HG03159 (cell line): ENCODE measurements around the gene GRK6.

Source experiments
- ATAC-seq: cut with Tn5 transposase; IDR thresholded peaks from one replicate; pipeline ENCODE4 v1.9.1; 2021; ENCODE audit warnings: mild to moderate bottlenecking, moderate library complexity; ENCODE audit not compliant: unreplicated experiment

Gene GRK6

DNA sequence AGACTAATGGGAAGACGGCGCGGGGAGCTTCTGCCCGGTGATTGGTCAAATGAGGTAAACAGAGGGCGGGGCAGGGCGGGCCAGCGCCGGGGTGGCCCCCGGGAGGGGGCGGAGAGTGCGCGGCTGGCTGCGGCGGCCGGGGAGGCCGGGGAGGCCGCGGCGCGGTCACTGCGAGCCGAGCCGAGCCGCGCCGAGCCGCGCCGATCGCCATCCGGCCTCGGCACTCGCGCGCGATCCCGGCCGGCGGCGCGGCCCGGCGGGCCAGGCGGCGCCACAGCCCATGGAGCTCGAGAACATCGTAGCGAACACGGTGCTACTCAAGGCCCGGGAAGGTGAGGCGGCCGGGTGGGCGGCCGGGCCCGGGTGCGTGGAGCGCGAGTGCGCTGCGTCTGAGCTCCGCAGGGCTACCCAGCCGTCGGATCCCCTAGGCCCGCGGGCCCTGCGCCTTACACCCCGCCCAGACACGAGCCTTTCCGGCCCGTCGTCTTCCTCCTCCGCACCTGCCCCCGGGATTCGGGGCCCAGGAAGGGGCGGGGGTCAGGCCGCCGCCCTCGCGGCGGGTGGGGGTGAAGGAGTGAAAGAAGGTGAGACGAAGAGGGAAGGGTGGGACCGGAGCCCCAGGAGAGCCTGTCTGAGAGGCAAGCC, at the start of gene GRK6:
Gene GRK6 (plus strand): TSS at position 111 of the 645 bp plus-strand sequence. CDS start 170 bp downstream, at position 281.
- peak; percentile 13 for ATAC-seq

DNA sequence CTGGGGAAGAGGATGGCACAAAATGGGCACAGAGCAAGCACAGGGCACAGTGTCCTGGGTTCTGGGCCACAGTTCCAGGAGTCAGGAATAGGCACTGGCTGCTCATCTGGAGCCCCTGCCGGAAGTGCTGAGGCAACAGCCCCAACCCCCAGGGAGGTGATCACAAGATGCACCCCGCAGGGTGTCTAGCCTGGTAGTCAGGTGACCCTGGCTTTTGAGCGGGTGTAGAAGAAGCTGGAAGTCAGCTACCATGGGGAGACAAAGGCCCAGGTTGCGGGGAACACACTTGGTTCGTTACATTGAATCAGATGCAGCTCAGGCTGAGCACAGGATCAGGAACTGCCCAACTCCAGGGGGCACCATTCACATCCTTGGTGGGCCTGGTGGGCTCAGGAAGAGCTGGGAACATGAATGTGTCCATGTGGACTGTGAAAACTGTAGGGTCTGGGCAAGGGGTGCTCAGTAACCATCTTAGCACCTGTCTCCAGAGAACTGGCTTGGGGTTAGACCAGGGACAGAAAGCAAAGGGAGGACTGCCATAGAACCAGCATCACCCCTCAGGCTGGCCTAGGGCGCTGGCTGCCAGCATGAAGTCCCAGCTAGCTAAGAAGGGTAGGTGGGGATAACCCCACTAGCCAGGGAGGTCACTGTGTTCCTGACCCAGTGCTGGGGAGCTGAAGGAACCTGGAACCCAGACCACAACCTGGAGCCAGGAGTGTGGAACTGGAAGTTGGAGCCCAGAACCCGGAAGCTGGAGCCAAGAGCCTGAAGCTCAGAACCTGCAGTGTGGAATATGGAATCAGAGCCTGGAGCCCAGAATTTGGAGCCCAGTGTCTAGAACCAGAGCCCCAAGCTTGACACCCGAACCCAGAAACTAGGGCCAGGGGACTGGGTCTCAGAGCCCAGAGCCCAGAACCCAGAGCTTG, 48.4 kb upstream of the GRK6 start:
- no peak for ATAC-seq

DNA sequence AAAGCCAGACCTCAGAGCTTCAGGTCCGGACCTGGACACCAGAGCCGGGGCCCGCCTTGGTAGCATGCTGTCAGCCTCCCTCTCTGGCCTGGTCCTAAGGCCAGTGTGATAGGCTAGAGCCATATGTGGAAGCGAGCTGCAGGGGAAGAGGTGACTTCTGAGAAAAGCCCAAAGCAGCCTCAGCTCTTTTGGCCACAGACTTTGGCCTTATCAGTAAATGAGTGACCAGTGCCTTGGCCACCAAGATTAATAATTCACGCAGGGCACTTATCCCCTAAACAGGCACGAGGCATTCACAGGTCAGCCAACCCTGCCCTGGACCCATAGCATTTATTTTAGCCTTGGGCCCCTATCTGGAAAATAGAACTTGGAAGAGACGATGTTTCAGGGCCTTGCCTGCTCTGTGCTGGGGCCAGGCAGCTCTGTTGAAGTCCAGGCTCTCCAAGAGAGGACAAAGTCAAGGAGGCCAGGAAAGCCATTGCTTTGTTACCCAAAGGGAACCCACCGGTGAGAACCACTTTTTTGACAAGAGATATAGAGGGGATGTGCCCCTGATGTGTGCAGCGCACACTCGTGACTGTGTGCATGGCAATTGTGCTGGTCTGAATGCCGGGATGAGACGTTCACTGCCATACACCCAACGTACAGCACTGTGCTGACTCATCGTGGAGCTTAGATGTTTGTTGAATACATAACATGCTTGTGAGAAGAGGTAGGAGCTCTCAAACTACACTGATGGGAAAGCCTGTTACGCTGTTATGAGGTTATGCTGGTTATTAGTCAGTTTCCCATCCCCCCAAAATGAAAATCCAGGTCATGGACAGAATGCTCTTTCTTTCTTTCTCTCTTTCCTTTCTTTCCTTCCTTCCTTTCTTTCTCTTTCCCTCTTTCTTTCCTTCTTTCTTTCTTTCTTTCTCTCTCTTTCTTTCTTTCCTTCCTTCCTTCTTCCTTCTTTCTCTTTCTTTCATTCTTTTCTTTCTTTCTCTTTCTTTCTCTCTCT, 47.3 kb upstream of the GRK6 start:
- no peak for ATAC-seq

DNA sequence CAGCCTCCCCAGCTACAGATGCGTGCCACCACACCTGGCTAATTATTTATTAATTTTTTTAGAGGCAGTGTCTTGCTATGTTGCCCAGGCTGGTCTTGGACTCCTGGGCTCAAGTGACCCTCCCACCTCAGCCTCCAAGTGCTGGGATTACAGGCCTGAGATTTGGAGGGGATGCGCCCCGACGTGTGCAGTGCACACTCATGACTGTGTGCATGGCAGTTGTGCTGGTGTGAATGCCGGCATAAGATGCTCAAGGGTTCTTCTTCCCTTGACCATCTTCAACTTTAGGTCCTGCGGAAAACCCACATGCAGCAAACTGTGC, 45.7 kb upstream of the GRK6 start:
- no peak for ATAC-seq

DNA sequence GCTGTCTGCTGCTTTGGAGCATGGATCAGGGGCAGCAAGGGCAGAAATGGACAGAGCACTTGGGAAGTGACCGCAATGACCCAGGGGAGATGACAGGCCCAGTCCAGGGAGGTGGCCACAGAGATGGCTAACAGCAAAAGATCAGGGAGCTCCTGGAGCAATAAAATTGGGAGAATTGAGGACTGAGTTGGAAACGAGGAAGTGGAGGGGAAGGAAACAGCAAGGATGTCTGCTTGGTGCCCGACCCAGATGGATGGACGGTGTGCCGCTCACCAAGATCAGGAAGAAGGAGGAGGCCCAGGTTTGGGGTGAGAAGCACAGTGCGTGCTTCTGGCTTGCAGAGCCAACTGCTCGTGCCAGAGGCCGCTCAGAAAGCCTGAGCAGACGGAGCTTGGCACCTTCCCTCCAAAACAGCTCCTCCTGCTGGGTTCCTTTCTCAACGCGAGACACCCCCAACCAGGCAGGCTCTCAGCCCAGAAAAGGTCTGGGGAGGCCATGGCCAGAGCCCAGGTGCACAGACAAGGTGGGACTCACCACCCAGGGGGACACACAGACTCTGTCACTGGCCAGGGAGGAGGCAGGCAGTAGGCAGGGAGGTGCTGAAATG, 44.0 kb upstream of the GRK6 start:
- no peak for ATAC-seq

DNA sequence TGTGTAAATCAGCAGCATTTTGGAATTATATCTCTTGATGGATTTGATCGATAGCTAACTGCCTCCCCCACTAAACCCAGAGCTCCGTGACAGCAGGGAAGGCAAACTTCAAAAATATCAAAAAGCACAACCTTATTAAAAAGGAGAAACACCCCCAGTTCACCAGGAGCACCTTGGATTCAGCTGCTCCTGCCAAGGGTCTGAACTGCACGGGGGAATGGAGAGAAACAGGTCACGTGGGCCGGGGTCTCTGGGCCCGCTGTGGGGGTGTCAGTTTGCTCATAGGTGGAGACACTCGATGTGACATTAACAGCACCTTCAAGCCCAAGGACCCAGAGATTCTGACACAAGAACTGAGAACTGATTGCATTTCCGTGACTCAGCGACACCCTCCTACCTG, 43.3 kb upstream of the GRK6 start:
- ATAC-seq, result no peak

DNA sequence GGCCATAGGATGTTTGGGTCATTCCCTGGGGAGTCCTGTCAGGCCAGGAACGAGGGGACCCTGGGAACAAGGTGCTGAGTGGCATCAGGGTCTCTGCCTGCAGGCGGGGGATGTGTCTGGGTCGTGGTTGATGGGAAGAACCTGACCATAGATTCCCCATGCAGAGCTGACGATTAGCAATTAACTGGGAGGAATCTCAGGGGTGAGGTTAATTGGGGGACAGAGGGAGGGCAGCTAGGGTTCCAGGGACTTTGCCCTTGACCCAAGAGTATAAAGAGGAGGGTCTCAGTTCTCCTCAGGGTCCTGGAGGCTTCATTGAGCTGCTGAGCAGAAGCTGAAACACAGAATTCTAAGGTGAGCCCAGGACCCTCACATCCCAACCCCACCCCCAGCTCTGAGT, 42.3 kb upstream of the GRK6 start, which contains the start of gene SLC34A1:
Gene SLC34A1 (plus strand): TSS at position 301 of the 400 bp plus-strand sequence. CDS start 1,308 bp downstream, outside the sequence.
- ATAC-seq, result no peak

DNA sequence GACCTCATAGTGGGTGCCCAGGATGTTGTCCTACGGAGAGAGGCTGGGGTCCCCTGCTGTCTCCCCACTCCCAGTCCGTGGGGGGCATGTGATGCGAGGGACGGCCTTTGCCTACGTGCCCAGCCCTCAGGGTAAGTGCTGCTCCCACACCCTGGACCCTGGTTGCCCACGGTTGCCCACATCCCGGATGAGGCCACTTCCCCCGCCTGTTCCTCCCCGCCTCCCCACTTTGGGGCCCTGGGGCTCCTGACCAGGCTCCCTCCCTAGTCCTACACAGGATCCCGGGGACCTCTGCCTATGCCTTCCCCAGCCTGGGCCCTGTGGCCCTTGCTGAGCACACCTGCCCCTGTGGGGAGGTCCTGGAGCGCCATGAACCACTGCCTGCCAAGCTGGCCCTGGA, 40.8 kb upstream of the GRK6 start:
- ATAC-seq, result no peak

DNA sequence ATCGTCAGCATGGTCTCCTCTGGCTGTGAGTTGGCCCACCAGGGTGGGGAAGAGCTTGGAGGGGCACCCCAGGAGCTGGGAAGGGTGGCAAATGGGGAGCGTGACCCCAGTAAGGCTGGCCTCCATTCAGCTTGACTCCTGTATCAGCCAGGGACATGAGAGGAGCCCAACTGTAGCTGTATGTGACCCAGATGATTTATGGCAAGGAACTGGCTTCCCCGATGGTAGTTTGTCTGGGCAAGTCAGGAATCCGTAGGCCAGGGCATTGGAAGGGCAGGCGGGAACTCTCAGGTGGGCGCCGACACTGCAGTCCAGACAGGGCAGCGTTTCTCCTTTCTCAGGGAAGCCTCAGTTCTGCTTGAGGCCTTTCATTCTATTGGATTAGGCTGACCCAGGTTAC, 39.9 kb upstream of the GRK6 start:
- no peak for ATAC-seq

DNA sequence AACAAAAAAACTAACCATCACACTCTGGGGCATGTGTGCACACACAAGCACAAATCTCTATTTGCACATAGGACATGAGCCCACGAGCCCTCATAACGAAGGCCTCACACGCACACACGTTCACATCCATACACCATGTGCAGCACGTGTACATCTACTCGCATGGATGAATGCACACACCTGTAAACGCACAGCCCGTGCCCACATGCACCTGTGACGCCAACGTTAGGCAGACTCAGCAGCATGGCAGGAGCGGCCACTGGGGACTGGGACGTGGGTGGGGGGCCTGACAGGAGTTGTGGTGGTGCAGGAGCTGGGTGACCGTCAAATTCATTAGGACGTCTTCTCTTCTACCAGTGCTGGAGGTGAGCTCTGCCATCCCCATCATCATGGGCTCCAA, 39.1 kb upstream of the GRK6 start:
- ATAC-seq, result no peak

DNA sequence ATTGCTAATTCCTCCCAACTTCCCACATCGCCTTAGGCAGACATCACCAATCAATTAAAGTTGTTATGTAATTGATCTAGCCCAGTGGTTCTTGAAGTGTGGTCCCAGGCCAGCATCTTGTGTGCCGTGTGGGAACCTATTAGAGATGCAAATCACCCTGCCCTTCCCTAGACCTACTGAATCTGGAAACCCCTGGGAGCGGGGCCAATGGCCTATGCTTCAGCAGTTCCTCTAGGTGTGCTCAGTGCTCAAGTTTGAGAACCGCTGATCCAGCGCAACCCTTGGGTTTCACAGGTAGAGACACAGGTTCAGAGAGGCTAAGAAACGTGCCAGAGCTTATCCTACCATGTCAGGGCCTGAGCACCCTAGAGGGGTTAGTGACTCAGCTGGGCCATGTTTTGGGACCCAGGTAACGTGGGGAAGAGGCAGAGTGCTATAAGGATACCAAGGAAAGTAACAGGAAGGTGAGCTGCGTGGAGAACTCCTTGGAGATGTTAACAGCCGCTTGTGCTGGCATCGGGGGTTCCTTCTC, 37.9 kb upstream of the GRK6 start:
- ATAC-seq, result no peak

DNA sequence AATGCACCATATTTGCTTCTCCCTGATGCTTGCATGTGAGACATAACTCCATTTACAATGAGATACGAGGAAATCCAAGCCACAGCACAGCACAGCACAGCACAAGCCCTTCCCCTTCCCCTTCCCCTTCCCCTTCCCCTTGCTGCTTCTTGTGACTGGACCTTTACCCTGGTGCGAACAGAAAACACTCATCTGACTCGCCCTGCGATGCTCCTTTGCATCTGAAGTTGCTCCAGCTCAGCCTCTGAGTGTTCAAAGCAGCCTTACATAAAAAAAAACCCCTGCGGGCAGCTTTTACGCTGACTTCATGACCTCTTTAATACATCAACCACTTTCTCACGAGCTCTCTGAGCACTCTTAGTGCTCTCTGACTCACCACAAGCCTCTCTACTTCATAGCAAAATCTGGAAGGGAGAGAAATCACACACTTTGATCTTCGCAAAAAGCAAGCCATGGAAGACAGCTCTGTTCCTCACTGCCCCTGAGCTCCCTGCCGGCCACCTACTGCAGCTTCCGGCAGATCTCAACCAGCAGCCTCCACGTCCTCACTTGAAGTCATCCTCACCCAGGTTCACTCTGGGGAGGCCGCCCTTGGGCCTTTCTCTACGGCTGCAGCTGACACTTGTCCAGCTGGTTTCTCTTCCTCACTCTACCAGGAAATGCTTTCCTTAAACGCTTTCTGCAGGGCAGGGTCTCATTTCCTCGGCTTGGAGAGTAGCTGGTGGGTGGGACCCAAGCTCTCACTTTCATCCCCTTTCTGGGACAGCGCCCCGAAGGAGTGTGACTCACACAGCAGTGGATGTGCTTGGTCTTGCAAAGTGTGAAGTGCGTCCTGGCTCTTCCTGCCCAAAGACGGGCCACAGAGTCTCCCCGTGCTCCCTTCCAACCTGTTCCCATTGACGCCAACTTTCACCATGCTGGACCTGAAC, 37.0 kb upstream of the GRK6 start:
- no peak for ATAC-seq

DNA sequence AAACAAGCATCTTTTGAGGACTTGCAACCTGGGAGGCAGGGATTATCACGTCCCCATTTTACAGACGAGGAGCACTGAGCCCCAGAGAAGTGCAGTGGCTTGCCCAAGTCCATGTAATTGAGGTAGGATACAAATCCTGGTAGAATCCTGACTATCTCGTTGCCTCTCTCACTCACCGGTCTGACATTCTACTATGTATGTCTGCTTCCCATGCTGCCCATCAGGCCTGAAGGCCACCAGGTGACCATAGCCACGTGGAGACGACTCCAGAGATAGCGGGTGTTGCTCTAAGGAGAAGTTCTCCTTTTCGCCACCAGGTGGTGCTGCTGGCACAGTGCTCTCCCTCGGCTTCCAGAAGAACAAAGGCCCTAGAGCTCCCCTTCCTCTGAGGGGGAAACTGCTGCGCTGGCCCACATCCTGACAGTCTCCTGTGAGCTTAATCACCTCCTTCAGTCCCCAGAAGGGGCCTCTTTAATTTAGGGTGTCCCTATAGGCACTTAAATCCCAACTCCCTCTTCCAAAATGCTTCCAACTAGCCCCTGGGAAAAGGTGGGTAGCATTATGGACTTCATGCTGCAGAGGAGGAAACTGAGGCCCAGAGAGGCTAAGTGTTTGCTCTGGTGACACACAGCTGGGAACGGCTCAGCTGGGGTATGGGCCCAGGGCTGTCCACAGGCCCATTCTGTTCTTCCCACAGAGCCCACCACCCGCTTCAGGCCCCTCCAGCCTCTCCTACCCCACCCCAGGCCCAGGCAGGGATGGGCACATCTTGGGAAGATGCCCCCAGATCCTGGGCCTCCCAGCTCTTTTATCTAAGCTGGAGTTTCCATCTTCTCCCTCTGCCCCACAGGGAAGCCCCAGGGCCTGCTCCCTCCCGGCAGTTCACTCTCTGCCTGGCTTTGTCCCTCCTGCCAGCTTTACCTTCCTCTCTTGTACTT, 35.8 kb upstream of the GRK6 start:
- no peak for ATAC-seq

DNA sequence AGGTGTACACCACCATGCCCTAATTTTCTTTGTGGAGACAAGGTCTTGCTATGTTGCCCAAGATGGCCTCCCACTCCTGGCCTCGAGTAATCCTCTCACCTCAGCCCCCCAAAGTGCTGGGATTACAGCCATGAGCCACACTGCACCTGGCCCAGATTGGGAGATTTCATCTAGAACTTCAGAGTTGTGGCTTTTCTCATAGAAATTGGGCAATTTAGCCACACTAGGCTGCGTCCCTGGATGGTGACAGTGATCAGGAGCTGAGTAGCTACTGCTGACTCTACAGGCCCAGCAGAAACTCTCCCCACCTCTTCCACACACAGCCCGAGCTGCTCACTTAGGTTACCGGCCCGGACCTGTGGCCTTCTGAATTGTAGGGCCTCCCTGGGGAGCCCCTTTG, 33.7 kb upstream of the GRK6 start:
- no peak for ATAC-seq

DNA sequence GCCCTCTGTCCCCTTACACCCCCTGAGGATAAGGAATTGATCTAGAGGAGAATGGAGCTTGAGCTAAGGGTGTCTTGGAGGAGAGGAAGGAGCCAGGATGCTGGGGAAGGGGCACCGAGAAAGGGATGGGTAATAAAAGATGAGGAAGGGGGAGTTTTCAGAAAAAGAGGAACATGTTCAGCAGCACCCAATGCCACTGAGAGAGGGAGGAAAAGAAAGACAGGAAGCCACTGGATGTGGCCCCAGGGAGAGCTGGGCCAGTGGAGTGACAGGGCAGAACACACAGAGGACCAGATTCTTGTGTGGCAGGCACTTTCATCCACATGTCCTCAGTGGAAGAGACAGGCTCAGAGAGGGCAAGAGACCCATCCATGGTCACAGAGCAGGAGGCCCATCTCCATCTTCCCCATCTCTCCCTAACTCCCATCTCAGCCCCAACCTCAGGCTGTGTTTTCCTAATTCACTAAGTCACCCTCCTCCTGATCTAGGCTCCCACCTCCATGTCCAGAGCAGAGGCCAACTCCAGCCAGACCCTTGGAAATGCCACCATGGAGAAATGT, 33.2 kb upstream of the GRK6 start:
- ATAC-seq, result no peak

DNA sequence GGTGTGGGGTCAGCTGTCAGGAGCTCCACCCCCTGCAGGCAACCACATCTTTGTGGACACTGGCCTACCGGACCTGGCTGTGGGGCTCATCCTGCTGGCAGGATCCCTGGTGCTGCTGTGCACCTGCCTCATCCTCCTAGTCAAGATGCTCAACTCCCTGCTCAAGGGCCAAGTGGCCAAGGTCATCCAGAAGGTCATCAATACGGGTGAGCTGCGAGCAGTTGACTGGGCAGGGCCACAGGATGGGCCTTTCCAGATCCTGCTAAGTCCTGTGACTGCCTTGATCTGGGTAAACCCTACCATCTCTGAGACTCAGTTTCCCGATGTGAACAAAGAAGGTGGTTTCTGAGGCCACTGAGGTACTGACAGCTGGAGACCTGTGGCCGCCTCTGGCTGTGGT, 32.5 kb upstream of the GRK6 start:
- no peak for ATAC-seq

DNA sequence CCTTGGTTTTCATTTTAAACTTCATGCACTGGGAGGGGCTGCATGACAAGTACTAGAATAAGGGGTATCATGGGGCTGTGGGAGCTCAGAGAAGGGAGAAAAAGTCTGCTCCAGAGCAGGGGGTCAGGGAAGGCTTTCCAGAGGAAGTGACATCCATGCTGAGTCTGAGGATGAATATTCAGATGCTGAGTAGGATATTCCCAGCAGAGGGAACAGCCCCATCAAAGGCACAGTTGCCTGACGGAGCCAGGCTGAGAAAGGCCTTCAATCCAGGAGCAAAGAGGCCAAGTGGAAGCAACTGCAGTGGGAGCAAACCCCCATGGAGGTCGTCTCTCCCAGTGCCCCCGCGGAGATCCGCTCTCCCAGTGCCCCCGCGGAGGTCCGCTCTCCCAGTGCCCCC, 30.4 kb upstream of the GRK6 start:
- no peak for ATAC-seq

DNA sequence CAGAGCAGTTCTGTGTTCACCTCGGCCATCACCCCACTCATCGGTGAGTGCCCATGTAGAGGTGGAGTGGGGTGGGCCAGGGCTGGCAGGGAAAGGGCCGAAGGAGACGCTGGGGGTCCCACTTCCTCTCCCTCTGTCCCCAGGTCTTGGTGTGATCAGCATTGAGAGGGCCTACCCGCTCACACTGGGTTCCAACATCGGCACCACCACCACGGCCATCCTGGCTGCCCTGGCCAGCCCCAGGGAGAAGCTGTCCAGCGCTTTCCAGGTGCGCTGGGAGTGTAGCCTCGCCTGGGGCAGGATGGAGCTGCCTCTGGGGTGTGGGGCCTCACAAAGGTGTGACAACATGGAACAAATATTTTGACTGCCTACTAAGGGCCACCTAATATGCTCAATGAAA, 29.7 kb upstream of the GRK6 start:
- ATAC-seq, result no peak
